ENCODE data around the gene FKBP10. TPM values are rescaled to one million over a fixed set of nuclear protein-coding genes. Genes with fewer than 3 reads are reported as not detected.

Gene FKBP10
- total and polyA plus RNA-seq, 7 donors, result 3.9 to 9.5 (median 5.7) TPM

- H3K27ac ChIP-seq, result peak overlapping the region; percentile 83
- DNase-seq (peak in 1 of 2 donors; percentile 74), ATAC-seq (no peak)
- peak overlapping the region; percentile 90 for H3K4me3 ChIP-seq
- H3K4me1 ChIP-seq, result peaks cover 46% of the 10 kb centered on the region
- no peak for TF ChIP-seq CTCF (IDR thresholded peaks at IDR 0.05)
- H3K9me3 ChIP-seq, result no peaks in the 10 kb centered on the region
- intact Hi-C loops (cut with DNase I), result no loop called here
- 0 to 2% (median 1%) methylated on average over 8 to 22 of the region's 22 CpGs for WGBS, 3 donors
- H3K36me3 ChIP-seq (ENCODE audit: insufficient read depth in 1 of 2, low read depth in 1 of 2), result no peaks in the 10 kb centered on the region
- no peaks in the 10 kb centered on the region for H3K27me3 ChIP-seq (ENCODE audit: insufficient read depth in 3 of 3, low read length in 2 of 3)
These were observed 27.0 kb upstream of the FKBP10 start for GRCh38 chr17:41785859-41786226.

GRCh38 chr17:41786227-41787020 lies 26.4 kb upstream of the FKBP10 start, which contains the start of gene JUP:
TSS of gene JUP (minus strand) at chr17:41786711. CDS start at chr17:41771854, 14,857 bp downstream.
- Histone ChIP-seq H3K27ac (peak within 1 kb of the TSS; percentile 83), H3K4me1 (peaks cover 42% of the 10 kb centered on the region), H3K27me3 (ENCODE audit: insufficient read depth in 3 of 3, low read length in 2 of 3) (no peaks in the 10 kb centered on the region), H3K9me3 (no peaks in the 10 kb centered on the region), H3K4me3 (peak within 1 kb of the TSS; percentile 90), H3K36me3 (ENCODE audit: insufficient read depth in 1 of 2, low read depth in 1 of 2) (no peaks in the 10 kb centered on the region)
- TF ChIP-seq CTCF (IDR thresholded peaks at IDR 0.05), result peak; percentile 84
- peak; percentile 100 for DNase-seq
- 0 to 1% (median 0%) methylated on average over 61 to 79 of the region's 79 CpGs for WGBS, 3 donors
- ATAC-seq, result peak; percentile 92 to 99 (median 96)
- intact Hi-C loops (cut with DNase I), result no loop called here

- no peaks in the 10 kb centered on the region for H3K36me3 ChIP-seq (ENCODE audit: insufficient read depth in 1 of 2, low read depth in 1 of 2)
- H3K4me3 ChIP-seq, result no peak overlapping the region
- ATAC-seq (no peak), DNase-seq (no peak)
- intact Hi-C loops (cut with DNase I), result no loop called here
- 27 to 37% (median 28%) methylated on average over 4 of the region's 4 CpGs for WGBS, 3 donors
- H3K9me3 ChIP-seq, result no peaks in the 10 kb centered on the region
- peak overlapping the region; percentile 83 for H3K27ac ChIP-seq
- TF ChIP-seq CTCF (IDR thresholded peaks at IDR 0.05), result no peak
- peaks cover 36% of the 10 kb centered on the region for H3K4me1 ChIP-seq
- H3K27me3 ChIP-seq (ENCODE audit: insufficient read depth in 3 of 3, low read length in 2 of 3), result no peaks in the 10 kb centered on the region
These were observed 25.8 kb upstream of the FKBP10 start for GRCh38 chr17:41787021-41787418.

- no peak for TF ChIP-seq CTCF (IDR thresholded peaks at IDR 0.05)
- DNase-seq (no peak), ATAC-seq (peak; percentile 24 to 60 (median 43))
- 50 to 57% (median 51%) methylated on average over 19 to 22 of the region's 22 CpGs for WGBS, 3 donors
- Histone ChIP-seq H3K9me3 (no peaks in the 10 kb centered on the region), H3K4me3 (no peak overlapping the region), H3K4me1 (no peaks in the 10 kb centered on the region), H3K36me3 (ENCODE audit: insufficient read depth in 1 of 2, low read depth in 1 of 2) (no peaks in the 10 kb centered on the region), H3K27ac (no peak overlapping the region), H3K27me3 (ENCODE audit: insufficient read depth in 3 of 3, low read length in 2 of 3) (no peaks in the 10 kb centered on the region)
- intact Hi-C loops (cut with DNase I), result no loop called here
These were observed 19.7 kb upstream of the FKBP10 start for GRCh38 chr17:41792845-41793783.

All from psoas muscle (tissue), 8 donors.